HG03196 (cell line): Measurements from ENCODE around the gene PFDN5.
"Not testable (repeated sequence)": the region's sequence is repeated elsewhere in the genome, so short reads cannot be mapped to it uniquely, and the experiment has no call there.

Experiments
- ATAC-seq: cut with Tn5 transposase; IDR thresholded peaks from one replicate; pipeline ENCODE4 v1.9.1; 2021; ENCODE audit not compliant: unreplicated experiment

PFDN5 gene

DNA sequence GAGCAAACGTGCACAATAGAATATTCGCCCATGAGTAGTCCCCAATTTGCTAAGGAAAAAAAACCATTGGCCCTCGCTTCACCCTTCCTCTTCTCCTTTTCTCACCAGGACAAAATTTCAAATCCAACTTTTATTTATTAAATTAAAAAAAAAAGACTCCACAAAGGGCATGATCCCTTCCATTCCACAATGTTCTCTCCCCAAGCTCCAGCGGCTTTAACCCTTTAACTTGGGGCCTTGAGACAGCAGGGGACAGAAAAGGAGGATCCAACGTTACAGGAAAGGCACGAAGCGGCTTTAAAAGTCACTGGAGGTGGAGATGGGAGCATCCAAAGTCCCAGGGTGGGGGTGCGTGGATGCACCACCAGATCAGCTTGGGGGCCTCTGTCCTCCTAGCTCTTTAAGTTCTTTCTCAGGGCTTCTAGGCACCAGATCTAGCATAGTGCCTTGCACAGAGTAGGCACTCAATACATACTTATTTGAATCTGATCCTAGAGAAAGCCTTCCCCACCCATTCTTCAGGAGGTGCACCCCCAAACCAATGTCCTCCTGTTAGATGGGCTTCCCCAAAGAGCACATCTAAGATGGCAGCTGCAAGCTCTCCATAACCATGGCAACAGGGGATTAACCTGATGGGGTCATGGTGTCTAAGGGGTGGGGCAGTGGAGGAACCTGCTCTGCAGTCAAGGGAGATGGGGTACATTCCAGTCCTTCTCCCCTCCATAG, 31.3 kb downstream of the PFDN5 start:
- no peak for ATAC-seq

DNA sequence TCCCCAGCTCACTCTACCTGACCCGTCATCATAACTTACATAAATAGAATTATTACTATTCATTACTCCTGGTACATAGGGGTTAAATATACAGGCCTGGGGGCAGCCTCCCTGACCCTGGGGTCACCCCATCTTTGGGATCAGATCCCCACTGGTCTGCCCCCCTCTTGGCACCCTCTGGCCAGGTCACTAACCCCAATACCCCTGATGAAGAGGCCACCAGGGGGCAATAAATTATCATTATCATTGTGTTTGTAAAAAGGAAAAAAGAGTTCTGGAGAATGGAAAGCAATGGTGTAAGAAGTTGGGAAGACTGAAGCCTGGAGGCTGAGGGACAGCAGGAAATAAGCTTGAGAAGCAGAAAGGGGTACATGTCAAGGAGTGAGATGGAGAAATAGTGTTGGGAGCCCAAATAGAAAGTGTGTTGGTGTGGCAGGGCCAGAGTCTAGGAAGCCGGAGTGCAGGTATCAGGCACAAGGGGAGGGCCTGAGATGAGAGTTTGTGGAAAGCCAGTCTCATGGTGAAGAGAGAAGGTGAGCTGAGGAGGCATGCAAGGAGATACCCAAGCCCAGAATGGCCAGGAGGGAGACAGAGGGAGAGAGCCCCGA, 32.2 kb downstream of the PFDN5 start:
- ATAC-seq: no peak

DNA sequence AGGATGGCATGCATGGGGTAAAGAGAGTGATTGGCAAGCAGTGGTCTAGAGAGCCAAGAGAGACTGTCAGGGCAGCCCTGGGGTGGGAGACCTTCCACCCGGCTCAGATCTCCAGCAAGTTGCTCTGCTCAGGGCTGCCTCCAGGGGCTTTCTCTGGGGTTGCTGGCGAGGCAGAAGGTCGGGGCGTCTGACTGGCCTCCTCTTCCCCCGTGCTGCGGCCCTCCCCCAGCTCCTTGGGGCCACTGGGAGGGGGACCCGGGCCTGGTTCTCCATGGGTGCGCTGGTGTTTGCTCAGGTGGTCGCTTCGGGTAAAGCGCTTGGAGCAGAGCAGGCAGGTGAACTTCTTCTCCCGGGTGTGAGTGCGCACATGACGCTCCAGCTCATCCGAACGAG, 32.7 kb downstream of the PFDN5 start:
- no peak for ATAC-seq

DNA sequence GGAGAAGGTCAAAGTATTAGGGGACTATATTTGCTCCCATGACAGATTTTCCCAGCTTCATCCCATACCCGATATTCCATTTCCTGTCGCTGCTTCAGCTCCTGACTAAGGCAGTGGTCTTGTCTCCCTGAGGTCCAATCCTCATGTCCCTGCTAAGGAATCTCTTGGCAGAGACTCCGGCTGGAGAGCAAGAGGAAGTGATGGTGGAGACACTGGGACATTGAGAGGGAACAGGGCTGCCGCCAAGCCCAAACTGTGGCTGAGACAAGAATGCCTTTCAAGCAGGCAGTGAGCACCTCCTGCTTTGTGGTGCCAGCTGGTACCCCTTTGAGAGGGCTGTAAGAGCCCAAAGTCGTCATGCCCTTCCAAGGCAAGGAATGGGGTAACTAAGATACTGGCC, 35.3 kb downstream of the PFDN5 start:
- no peak for ATAC-seq

DNA sequence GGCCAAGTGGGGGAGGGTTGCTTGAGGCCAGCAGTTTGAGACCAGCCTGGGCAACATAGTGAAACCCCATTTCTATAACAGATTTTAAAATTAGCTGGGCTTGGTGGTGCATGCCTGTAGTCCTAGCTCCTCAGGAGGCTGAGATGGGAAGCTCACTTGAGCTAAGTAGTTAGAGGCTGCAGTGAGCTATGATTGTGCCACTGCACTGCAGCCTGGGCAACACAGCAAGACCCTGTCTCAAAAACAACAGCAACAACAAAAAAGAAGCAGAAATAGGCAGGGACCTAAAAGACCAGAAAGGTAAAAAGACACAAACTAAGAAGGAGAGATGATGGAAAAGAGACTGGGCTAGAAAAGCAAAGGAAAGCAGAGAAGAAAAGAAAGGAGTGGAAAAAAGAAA, 37.0 kb downstream of the PFDN5 start:
- ATAC-seq: not testable (repeated sequence)

DNA sequence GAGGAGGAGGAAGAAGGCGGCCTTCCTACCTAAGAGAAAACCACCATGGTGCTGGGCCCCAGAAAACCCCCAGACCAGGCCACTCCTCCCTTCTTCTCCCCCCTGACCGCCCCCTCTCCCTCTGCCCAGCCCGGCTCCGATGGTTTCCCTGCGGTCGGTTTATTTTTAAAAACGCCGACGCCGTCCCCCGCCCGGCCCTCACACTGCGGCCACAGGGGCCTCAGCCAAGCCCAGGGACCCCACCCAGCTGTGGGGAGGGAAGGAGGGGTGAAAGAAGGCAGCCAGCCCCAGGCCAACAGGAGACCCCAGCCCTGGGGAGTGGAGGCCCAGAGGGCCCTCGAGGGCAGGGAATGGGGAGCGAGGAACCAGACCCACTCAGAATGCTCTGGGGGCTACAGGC, 37.4 kb downstream of the PFDN5 start:
- no peak for ATAC-seq

DNA sequence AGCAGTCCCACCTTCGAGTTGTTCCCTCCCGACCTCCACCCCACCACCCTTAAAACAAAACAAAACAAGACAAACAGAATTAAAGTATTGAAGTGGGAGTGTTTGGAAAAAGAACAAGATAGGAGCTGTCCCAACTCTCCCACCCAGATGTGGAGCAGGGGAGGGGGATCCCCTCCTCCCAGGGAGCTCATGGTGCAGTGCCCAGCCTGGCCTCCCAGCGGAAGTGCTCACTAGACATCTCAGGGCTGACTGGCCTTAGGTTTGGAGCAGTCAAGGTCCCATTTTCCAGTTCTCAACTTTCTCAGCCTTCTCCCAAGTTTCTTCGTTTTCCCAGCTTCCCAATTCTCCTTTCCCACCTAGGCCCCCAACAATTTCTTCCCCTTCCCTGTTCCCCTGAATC, 37.9 kb downstream of the PFDN5 start:
- no peak for ATAC-seq

DNA sequence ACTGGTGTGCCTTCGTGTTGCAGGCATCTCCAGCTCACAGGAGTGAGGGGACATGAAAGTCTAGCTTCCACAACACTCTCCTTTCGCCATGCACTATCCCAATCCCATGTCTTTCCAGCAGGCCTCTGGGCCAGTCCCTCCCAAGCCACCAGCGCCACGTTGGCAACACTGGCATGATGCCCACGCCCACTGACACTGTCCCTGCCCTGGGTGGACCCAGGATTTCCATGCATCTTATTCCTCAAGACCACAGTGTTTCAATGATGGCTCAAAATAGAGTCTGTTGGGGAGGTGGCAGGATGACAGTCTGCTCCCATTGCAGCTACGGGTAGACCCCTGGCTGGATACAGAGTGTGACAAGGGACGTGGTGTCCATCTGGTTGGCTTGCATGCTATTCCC, 38.5 kb downstream of the PFDN5 start:
- ATAC-seq: no peak

DNA sequence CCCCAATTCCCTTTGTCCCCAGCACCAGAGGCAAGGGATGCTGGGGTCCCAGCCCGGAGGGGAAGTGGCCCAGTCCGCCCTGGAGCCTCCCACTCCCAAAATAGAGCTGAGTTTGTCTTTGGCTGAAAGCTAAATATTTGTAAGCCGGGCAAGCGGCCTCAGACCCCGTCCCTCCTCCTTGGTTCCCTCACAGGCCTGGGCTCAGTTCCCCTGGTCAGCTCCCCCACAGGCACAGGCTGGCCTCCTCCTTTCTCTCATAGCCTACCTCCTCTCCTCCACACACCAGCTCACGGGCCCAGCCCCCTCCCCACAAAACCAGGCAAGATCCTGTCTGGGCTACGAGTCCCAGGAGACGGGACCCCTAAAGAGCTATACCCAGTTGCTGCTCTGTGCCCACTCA, 39.5 kb downstream of the PFDN5 start:
- no peak for ATAC-seq

DNA sequence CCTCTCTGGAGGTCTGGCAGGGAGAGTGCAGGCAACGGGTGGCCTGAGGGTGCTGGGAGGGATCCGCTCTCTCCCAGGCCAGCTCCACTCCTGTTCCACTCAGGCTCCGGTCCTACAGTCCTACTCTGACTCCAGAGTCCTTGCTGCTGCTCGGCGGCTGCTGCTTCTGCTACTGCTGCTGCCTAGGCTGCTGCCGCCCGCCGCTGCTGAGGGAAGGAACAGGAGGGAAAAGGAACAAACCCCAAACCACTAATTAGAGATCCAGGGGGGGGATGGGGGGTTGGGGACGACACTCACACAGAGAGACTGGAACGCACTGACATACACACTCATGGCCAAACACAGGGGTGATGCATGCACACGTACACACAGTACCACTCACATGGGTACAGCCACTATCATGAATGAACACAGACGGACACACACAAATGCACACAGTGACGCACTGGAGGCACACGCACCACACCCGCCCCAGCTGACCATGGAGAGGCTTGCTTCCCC, 40.9 kb downstream of the PFDN5 start, which contains the start of gene SP7:
Gene SP7 (minus strand): TSS at position 174 of the 501 bp plus-strand sequence. CDS start 708 bp downstream, outside the sequence.
- ATAC-seq: no peak

DNA sequence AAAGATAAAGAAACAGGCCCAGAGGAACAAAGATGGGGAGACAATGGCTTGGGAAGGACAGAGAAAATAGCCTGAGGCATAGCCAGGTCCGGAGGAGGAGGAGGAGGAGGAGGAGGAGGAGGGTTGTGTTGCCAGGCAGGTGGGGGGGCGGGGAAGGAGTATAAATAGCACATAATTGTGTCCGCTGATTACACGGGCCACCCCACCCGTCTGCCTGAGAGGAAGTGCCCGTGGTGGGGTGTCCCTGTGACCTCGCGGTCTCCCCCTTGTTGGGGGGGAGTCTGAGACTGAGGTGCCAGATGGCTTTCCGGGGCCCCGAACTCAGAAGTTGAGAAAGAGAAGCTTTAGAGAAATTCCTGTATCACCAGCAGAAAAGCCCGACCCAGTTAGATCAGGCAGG, 42.7 kb downstream of the PFDN5 start:
- ATAC-seq: no peak

DNA sequence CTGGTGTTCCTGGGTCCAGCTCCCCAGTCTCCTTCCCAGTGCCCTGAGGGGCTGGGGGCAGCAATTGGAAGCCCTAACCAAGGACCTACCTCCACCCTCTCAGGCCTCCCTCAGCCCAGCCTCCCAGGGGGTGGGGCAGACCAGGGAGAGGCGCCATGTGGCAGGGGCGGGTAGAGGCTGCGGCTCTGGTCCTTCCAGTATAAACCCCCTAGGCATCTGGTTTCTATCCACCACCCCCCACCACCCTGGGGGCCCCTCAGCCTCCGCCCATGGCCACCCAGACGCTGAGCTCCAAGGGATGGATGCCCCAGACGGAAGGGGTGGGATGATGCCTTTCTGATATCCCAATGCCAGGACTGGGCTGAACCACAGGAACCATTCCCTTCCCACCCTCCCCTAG, 43.6 kb downstream of the PFDN5 start:
- no peak for ATAC-seq

DNA sequence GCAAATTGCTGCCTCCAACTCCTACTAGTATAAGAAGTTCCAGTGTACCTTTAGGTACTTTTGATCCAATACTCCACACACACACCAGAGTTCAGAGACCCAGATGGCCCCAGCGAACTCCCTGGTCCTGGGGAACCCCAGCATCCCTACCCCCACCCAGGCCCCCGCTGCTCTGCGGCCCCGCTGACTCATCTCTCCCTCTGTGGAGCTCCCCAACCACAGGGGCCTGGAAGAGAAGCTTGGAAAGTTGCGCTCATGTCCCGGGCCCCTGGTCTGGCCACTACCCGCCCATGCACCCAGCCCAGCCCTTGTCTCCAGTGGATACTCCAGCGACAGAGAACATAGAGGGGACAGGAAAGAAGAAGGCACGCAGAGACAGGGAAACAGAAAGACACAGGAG, 45.1 kb downstream of the PFDN5 start:
- ATAC-seq: no peak

DNA sequence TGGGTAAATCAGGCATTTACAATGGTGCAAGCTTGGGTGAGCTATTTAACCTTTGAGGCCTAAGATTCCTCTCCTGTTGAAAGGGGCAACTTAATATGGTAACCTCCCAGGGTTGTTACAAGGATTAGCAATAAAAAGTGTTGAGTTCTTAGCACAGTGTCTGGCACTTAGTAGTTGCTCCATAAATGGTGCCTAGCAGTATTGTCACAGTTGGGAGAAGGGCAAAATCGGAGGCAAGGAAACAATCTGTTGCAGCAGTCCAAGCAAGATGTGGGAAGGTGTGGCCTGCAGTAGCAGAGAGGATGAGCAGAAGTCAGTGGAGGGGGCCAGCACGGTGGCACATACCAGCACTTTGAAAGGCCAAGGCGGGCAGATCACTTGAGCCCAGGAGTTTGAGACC, 48.1 kb downstream of the PFDN5 start:
- no peak for ATAC-seq

DNA sequence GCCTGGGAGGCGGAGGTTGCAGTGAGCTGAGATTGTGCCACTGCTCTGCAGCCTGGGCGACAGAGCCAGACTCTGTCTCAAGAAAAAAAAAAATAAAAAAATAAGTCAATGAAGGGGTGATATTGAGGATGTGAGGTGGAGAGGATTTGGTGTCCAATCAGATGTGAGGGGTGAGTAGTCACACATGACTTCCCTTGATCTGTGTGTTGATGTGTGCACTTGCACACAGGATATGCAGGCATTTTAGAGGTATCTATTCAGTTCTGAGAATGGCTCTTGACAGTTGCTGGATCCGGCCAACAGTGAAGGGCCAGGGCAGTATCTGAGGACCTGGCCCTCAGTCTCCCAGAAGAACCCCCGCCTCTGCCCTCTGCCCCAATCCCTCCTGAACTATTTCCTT, 48.6 kb downstream of the PFDN5 start:
- no peak for ATAC-seq

DNA sequence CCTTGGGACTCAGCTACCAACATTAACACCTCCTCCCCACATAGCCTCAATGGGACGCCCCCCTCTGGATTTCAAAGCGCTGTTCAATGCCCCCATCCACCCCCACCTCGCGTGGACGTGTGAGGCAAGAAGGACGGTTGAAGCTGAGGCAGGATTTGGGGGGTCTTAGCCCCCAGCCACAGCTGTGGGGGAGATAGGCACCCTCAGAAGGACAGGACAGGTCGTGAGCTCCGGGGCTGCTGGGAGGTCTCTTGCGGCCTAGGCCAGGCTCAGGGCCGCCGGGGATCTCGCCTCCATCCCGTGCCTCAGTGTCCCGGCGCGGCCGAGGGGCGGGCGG, 49.1 kb downstream of the PFDN5 start:
- ATAC-seq: no peak

DNA sequence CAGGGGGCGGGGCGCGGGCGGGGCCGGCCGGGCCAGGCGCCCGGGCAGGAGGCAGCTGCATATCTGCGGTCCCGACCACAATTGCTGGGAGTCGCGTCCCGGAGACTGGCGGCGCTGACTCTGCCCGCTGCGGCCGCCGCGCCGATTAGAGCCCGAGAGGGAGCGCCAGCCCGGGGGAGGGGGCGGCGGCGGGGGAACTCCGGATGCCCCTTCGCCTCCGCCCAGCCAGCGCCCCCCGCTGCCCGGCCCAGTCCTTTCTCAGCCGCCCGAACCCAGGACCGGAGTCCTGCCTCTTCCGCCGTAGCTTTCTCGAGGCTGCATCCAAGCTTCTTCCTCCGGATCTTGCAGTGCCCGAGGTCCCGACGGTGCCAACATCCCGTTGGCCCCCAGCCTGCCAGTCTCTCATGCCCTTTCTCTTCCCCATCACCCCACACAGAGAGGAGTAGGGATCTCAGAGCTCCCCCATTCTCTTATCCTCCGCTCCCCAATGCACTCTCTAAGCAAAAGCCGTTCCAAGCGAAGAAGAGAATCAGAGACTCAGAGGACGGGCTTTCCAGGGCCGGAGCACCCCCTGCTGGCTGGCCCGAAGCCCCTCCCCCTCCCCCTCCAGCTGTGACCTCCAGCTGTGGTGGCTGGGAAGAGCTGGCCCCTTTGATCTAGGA, 49.6 kb downstream of the PFDN5 start:
- no peak for ATAC-seq

DNA sequence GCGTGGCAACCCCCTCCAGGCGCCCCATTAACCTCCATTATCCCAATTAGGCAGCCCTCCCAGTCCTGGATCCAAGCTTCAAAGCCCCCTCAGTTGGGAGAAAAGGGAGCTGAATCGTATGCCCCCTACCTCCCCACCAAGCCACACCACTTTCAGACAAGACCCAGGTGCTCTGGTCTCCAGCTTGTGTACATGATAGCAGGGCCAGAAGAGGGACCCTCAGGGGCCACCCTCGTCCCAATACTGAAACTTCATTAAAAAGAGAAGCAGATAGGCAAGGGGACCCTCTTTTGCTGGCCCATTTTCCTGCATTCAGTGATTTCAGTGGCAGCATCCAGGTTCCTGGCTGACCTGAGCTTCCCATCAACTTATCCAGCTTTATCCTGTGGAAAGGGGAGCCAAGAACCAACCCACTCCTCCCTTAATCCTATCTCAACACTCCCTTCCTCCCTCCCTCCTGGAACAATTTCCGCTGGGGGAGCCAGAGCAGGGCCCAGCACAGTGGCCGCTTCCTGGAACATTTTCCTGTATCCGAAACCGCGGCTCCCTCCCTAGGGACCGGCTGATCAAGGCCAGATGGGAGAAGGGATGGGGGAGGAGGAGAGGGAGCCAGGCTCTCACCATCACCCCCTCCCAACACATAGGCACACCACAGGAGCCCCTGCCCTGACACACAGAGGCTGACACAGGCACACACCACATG, 50.3 kb downstream of the PFDN5 start:
- ATAC-seq: no peak

DNA sequence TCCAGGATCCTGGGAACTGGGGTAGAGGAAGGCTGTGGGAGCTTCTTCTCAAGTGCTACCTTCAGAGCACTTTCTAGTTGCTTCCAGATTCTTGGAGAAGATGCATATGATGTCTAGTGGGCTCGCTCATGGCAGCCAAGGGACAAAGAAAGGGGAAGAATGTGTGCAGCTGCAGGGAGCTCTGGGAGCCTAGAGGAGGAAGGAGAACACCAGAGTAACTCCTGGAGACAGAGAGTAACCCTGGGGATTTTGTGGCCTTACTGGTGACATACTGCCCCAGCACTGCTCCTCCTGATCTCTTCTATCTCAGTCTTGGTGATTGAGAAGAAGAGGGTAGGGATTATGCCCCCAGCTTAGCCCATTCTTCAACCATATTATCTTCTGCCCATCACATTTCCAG, 51.1 kb downstream of the PFDN5 start:
- no peak for ATAC-seq

DNA sequence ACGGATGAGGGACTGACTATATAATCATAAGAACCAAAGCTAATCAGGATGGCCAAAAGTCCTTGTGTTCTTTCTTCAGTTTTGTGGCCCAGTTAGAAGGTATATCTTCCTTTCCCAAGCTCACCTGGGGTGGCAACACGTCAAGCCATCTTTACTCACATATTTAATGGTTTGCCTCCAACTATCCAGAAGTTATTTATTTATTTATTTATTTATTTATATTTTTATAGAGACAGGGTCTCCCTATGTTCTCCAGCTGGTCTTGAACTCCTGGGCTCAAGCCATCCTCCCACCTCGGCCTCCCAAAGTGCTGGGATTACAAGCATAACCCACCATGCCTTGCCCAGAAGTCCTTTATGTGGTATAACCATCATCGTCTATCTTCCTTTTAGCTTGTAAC, 52.6 kb downstream of the PFDN5 start:
- ATAC-seq: no peak
